Activated T-cell treated with anti-CD3 and anti-CD28 coated beads for 1 hour (primary cell): ENCODE results near the gene CYP4F11.
"Not testable (repeated sequence)": the region's sequence is repeated elsewhere in the genome, so short reads cannot be mapped to it uniquely, and the experiment has no call there.

ENCODE experiments used
- DNase-seq: peaks from one replicate; pipeline ENCODE4 v3.0.0-alpha.2; 2020; ENCODE audit warnings: low read depth

CYP4F11 gene

GRCh38 chr19:15883329-15883728 is 51.0 kb downstream of the CYP4F11 start:
- DNase-seq = not testable (repeated sequence)

GRCh38 chr19:15874821-15875474 is 59.4 kb downstream of the CYP4F11 start:
- no peak for DNase-seq

- not testable (repeated sequence) for DNase-seq
Measured at GRCh38 chr19:15873771-15874170, 60.6 kb downstream of the CYP4F11 start.

GRCh38 chr19:15871570-15871969 is 62.8 kb downstream of the CYP4F11 start:
- no peak for DNase-seq

DNA sequence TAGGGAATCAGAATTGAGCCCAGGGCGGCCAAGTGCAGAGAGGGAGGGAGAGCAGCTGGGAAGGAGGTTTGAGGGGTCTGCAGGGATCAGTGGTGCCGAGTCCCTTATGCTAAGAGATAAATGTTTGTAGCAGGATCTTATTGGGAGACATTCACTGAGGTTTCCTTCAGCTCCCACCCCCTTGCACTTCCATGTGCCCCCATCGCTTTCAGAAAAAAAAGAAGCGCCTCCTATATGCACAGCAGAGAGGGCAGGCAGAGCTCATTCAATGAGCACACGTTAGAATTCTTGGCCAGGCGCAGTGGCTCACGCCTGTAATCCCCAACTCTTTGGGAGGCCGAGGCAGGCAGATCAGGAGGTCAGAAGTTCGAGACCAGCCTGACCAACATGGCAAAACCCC is 64.5 kb downstream of the CYP4F11 start:
- DNase-seq = no peak

GRCh38 chr19:15869109-15869555 is 65.2 kb downstream of the CYP4F11 start:
- peak; percentile 24 for DNase-seq

GRCh38 chr19:15866636-15867035 is 67.7 kb downstream of the CYP4F11 start:
- no peak for DNase-seq

DNA sequence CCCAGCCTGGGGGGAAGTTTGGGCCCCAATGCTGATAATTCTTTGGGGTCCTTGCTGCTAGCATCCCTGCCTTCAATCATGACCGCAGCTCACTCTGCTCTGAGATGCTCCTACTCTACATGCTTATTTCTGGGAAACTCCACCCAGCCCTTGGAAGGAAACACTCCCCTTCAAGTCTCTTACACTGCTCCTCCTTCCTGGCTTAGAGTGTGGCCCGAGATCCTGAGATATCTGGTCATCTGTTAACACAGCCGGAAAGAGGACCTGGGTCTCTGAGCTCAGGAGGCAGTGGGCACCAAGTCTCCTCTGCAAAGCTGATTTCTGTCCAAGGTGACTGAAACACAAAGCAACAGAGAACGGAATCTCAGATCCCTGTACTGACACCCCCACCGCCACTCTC is 69.5 kb downstream of the CYP4F11 start:
- no peak for DNase-seq

DNA sequence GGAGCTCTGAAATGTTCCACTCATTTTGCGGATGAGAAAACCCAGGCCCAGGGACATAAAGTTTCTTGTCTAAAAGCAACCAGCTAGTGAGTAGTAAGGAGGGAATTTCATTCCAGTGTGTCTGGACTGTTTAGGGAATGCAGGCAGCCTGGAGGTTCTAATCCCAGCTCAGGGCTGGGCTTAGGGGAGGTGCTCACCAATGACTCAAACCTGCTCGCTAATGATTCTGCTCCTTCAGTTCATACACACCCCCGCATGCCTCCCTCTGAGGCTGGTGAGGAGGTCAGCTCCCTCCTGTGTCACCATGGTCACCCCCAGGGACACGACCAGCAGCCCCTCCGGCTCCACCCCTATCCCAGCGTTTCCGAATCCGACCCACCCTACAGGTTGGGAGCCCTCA is 71.1 kb downstream of the CYP4F11 start:
- no peak for DNase-seq

DNA sequence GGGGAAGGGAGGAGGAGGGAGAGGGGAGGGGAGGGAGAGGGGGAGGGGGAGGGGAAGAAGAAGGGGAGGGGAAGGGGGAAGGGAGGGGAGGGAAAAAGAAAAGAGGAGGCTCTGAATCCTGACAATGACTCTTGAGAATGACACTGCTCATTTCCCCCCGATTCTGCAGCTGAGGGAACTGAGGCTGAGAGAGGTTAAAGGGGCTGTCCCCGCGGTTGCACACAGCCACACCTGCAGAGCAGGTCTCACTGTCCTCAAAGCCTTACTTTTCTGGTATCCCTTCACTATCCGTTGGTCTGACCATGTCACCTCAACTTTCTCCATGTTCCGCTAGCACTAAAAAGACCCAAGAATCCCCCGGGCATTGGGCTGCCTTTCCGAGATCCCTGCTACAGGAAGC is 71.9 kb downstream of the CYP4F11 start:
- DNase-seq = no peak
